IPS-11a (cell line): Measurements from ENCODE around the gene TLR8.
"Not testable (repeated sequence)": the region's sequence is repeated elsewhere in the genome, so short reads cannot be mapped to it uniquely, and the experiment has no call there.

Source experiments
- H3K4me3 ChIP-seq: one replicate; pipeline ENCODE4 v1.5.1; 2013; ENCODE audit warnings: low read depth, low read length, control low read depth

TLR8 gene

GRCh38 chrX:12963210-12963850, 56.9 kb downstream of the TLR8 start:
- not testable (repeated sequence) for H3K4me3 ChIP-seq

- H3K4me3 ChIP-seq = no peak overlapping the region
These were observed 58.9 kb downstream of the TLR8 start for GRCh38 chrX:12965131-12965940.

DNA sequence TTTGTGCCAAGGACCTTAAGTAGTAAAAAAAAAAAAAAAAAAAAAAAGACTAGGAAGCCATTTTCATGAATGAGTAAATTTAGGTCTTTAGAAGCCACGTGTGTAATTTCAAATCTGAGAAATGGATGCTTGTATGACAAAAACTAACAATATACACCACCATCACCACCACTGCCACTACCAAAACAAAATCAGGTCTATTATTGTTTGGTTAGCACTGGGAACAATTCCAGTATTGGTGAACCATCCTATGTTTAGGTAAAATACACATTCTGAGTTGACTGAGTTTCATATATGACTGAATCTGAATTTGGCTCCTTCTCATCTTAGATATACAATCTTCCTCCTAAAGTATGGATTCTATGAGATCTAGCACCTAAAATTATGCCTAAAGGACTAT, 59.7 kb downstream of the TLR8 start:
- no peak overlapping the region for H3K4me3 ChIP-seq

GRCh38 chrX:12967711-12968465, 61.5 kb downstream of the TLR8 start:
- H3K4me3 ChIP-seq = no peak overlapping the region

DNA sequence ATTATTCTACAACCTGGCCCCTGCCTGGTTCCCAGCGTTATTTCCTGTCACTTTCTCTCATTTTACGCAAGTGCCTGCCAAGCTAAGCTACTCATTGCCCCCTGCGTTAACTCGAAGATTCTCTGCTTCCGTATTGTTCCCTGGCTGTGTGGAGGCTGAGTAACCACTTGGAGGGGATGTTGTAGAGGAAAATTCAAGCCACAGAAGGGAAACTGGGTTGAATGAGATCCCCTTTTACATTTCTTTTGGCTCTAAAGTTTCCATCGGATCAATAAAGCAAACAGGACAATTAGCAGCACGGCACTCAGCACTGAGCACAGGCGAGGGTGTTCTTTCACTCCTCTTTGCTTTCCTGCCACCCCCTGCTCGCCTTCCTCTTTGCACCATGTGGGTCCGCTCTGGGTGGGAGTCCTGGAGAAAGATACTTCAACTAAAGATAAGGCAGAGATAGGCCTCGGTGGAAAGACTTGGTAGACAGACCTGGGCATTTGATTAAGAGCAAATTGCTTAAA, 64.3 kb downstream of the TLR8 start:
- no peak overlapping the region for H3K4me3 ChIP-seq

DNA sequence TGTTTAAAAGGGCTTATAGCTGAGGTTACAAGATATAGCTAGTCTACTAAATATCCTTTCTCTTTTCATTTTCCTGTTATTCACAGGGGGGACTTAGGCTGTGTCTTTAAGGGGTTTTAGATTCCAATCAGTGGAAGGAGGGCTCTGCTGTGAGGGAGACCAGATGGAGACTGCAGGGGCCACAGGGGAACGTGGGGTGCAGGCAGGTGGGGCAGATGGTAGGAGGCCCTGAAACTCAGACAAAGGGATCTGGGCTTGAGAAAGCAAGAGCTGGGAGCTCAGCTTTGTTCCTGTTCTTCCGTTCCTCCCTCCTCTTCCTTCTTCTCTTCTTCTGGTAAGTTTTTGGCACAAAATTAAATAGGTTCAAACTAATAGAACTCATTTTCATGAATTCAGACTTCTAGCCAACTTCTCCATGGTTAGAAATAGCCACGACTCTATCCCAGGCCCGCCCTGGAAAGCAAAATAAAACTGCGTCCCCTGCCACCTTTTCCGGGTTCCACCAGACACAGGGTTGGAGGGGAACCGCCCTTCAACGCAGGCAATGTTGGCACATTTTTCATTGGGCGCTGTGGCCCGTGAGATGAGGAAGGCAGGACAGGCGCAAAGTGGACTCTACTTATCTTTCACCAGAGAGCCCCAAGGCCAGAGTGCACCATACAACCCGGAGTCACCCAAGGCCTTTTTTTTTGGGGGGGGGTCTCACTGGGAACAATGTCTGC, 65.0 kb downstream of the TLR8 start:
- no peak overlapping the region for H3K4me3 ChIP-seq

GRCh38 chrX:12972243-12972642, 65.8 kb downstream of the TLR8 start:
- no peak overlapping the region for H3K4me3 ChIP-seq
